ENCODE measurements around the gene EIF2AK3.

Gene EIF2AK3

DNA sequence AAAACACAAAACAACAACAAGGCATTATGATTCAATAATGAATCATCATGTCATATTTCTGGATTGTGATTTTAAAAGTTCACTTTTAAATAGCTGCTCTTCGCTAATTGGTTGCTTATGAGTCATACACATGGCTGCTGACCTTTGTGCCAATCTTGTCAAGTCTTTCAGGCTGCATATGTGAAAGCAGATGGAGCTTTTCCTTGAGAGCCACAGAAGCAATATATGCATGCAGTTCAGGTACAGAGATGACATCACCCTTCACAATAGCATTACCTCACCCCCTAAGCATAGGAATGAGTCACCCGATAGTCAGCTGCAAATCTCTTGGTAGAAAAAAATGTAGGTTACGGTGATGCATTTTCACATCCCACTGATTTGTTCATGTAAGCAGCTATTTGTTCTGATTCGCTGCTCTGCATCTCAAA lies 27.2 kb downstream of the EIF2AK3 start (continued):
- TF ChIP-seq, protein P1, sequence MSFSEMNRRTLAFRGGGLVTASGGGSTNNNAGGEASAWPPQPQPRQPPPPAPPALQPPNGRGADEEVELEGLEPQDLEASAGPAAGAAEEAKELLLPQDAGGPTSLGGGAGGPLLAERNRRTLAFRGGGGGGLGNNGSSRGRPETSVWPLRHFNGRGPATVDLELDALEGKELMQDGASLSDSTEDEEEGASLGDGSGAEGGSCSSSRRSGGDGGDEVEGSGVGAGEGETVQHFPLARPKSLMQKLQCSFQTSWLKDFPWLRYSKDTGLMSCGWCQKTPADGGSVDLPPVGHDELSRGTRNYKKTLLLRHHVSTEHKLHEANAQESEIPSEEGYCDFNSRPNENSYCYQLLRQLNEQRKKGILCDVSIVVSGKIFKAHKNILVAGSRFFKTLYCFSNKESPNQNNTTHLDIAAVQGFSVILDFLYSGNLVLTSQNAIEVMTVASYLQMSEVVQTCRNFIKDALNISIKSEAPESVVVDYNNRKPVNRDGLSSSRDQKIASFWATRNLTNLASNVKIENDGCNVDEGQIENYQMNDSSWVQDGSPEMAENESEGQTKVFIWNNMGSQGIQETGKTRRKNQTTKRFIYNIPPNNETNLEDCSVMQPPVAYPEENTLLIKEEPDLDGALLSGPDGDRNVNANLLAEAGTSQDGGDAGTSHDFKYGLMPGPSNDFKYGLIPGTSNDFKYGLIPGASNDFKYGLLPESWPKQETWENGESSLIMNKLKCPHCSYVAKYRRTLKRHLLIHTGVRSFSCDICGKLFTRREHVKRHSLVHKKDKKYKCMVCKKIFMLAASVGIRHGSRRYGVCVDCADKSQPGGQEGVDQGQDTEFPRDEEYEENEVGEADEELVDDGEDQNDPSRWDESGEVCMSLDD (tag by site-specific recombination; IDR thresholded peaks at IDR 0.05): no peak
- TF ChIP-seq YY2 (tag by site-specific recombination; IDR thresholded peaks at IDR 0.05): no peak
- TF ChIP-seq ZNF155 (tag by site-specific recombination; IDR thresholded peaks at IDR 0.05): no peak
- TF ChIP-seq, protein P2, sequence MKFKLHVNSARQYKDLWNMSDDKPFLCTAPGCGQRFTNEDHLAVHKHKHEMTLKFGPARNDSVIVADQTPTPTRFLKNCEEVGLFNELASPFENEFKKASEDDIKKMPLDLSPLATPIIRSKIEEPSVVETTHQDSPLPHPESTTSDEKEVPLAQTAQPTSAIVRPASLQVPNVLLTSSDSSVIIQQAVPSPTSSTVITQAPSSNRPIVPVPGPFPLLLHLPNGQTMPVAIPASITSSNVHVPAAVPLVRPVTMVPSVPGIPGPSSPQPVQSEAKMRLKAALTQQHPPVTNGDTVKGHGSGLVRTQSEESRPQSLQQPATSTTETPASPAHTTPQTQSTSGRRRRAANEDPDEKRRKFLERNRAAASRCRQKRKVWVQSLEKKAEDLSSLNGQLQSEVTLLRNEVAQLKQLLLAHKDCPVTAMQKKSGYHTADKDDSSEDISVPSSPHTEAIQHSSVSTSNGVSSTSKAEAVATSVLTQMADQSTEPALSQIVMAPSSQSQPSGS (tag by site-specific recombination; IDR thresholded peaks at IDR 0.05; ENCODE audit: low read depth): peak; percentile 99
- no peak for TF ChIP-seq ZNF223 (tag by site-specific recombination; IDR thresholded peaks at IDR 0.05)
- no peak for TF ChIP-seq ZNF473 (tag by site-specific recombination; IDR thresholded peaks at IDR 0.05)
- no peak for TF ChIP-seq ZNF174 (tag by site-specific recombination; IDR thresholded peaks at IDR 0.05)
- TF ChIP-seq MEIS1 (CRISPR knock-in tag; IDR thresholded peaks at IDR 0.05; ENCODE audit: borderline replicate concordance): no peak
- TF ChIP-seq ZBTB44 (tag by site-specific recombination; IDR thresholded peaks at IDR 0.05): peak; percentile 98
- no peak for TF ChIP-seq ZSCAN4 (tag by site-specific recombination; IDR thresholded peaks at IDR 0.05)
- TF ChIP-seq ZBTB17 (tag by site-specific recombination; IDR thresholded peaks at IDR 0.05): peak; percentile 89
- no peak for TF ChIP-seq ZNF623 (tag by site-specific recombination; IDR thresholded peaks at IDR 0.05)
- TF ChIP-seq ZNF311 (tag by site-specific recombination; IDR thresholded peaks at IDR 0.05; ENCODE audit: borderline replicate concordance): no peak
- peak; percentile 84; the same call in 1 of the 2 replicates for TF ChIP-seq ZNF324 (tag by site-specific recombination; IDR thresholded peaks at IDR 0.05)
- no peak for TF ChIP-seq ZNF138 (tag by site-specific recombination; IDR thresholded peaks at IDR 0.05; ENCODE audit: borderline replicate concordance)
- no peak for TF ChIP-seq MZF1 (tag by site-specific recombination; IDR thresholded peaks at IDR 0.05; ENCODE audit: borderline replicate concordance)
- peak; percentile 89 for TF ChIP-seq ZNF24 (tag by site-specific recombination; IDR thresholded peaks at IDR 0.05)
- 0 out of 2 replicates have a peak, but pooled peaks have one; percentile 45 for TF ChIP-seq ZNF391 (tag by site-specific recombination; IDR thresholded peaks at IDR 0.05; ENCODE audit: borderline replicate concordance, low read depth)
- peak; percentile 89 for TF ChIP-seq ZNF558 (tag by site-specific recombination; IDR thresholded peaks at IDR 0.05)
- TF ChIP-seq FEZF1 (tag by site-specific recombination; IDR thresholded peaks at IDR 0.05): no peak
- no peak for TF ChIP-seq ZNF510 (tag by site-specific recombination; IDR thresholded peaks at IDR 0.05; ENCODE audit: insufficient replicate concordance)
- TF ChIP-seq ZNF768 (tag by site-specific recombination; IDR thresholded peaks at IDR 0.05): no peak
- TF ChIP-seq ZNF585B (tag by site-specific recombination; IDR thresholded peaks at IDR 0.05): no peak
- no peak for TF ChIP-seq AEBP2 (tag by site-specific recombination; IDR thresholded peaks at IDR 0.05; ENCODE audit: borderline replicate concordance)
- no peak for TF ChIP-seq ZFHX2 (tag by site-specific recombination; conservative IDR thresholded peaks at IDR 0.05)
- TF ChIP-seq ZNF549 (tag by site-specific recombination; IDR thresholded peaks at IDR 0.05): no peak
- no peak for TF ChIP-seq HOXC10 (CRISPR knock-in tag; IDR thresholded peaks at IDR 0.05)
- TF ChIP-seq, protein P3, sequence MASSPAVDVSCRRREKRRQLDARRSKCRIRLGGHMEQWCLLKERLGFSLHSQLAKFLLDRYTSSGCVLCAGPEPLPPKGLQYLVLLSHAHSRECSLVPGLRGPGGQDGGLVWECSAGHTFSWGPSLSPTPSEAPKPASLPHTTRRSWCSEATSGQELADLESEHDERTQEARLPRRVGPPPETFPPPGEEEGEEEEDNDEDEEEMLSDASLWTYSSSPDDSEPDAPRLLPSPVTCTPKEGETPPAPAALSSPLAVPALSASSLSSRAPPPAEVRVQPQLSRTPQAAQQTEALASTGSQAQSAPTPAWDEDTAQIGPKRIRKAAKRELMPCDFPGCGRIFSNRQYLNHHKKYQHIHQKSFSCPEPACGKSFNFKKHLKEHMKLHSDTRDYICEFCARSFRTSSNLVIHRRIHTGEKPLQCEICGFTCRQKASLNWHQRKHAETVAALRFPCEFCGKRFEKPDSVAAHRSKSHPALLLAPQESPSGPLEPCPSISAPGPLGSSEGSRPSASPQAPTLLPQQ (tag by site-specific recombination; IDR thresholded peaks at IDR 0.05): peak; percentile 76
- no peak for TF ChIP-seq HOXD13 (CRISPR knock-in tag; IDR thresholded peaks at IDR 0.05; ENCODE audit: borderline replicate concordance)
- TF ChIP-seq SCRT2 (tag by site-specific recombination; IDR thresholded peaks at IDR 0.05): 0 out of 2 replicates have a peak, but pooled peaks have one; percentile 22
- peak; percentile 93 for TF ChIP-seq ZNF366 (tag by site-specific recombination; conservative IDR thresholded peaks at IDR 0.05)
- no peak for TF ChIP-seq ZNF112 (tag by site-specific recombination; IDR thresholded peaks at IDR 0.05)
- no peak for TF ChIP-seq ZNF624 (tag by site-specific recombination; IDR thresholded peaks at IDR 0.05)
